AG08396 (cell line): Measurements from ENCODE around the gene HMCN1.
"Not testable (repeated sequence)": the region's sequence is repeated elsewhere in the genome, so short reads cannot be mapped to it uniquely, and the experiment has no call there.

Source experiments
- DNase-seq: peaks from one replicate; pipeline ENCODE4 v3.0.0; 2012; ENCODE audit warnings: low spot score, mixed read lengths

HMCN1 gene

DNA sequence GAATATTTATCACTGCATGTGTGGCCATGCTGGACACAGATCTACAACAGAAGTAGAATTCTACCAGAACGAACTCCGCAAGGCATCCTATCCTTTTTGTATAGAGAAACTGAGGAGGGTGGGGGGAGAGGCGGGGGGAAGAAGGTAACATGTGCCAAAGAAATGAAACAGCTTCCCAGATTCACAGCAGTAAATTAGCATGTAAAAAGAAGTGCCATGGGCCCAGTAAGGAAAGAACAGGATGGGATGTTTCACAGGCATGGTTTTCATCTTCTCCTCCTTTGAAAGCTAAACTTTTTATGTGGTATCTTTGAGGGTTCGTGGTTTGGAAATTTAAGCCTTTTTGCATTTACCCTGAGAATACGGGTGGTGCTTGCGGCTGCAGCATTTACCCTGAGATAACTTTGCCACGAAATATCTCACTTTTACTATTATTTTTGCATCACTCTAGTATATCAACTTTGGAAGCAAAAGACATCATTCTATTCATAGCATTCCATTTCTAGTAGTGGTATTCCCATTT, 471.9 kb downstream of the HMCN1 start:
- DNase-seq = no peak

DNA sequence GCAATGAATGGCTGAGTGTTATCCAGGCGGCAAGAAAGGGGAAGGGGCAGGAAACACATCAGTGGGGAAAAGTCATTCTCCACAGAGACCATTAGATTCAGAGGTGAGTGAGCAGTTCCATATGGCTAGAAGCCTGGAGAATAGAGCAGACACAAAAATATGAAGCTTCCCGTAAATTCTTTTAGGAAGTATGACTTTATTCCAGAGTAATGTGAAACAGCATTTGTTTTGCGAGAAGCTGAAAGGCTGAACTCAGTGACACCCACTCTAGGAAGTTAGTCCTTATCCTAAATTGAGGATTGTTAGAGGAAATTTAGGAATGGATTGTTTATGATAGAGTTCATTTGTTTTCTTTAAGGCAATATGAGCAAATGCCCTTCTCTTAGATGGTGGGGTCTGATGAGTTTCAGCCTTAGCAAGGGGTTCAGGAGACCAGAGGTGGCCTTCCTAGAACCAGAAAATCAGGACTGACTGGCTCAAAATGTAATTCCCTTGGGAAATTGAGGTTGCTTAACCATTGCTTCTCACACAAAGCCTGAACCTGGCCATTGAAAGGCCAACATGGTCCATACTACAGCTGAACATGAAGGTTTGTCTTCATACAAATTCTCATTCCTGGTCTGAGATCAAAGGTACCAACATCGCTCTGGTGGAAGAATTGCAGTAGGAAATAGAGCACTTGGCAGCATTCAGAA, 473.3 kb downstream of the HMCN1 start:
- no peak for DNase-seq

DNA sequence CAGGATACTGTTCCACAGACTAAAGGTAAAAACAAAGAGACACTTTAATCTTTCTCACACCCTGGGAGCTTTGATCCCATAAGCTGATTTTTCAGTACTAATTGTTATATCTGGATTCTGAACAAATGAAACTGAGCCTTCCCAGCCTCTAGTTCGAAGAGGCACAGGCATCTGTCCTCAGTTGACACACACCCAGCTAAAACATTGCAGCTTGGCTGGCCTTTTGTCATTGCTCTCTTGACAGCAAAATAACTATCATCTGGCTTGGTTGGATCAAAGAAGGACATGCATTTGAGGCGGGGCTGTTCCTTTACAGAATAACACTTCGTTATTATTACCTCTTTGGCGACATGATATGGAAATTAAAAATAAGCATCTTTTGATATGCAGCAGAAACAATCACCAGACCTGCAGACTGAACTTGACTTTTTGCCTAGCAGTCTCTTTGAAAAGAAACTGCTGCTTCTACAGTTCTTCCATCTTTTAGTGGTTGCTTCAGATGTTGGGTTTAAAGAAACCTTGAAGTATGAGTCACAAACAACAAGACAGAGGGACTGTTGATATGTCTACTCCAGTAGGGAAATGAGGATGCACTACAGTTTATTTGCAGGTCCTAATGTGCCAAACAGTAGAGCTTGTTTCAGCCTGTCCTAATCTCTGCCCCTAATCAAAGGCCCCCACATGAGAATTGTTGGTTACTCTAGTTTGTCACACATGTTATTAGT, 474.4 kb downstream of the HMCN1 start:
- DNase-seq = peak; percentile 14

DNA sequence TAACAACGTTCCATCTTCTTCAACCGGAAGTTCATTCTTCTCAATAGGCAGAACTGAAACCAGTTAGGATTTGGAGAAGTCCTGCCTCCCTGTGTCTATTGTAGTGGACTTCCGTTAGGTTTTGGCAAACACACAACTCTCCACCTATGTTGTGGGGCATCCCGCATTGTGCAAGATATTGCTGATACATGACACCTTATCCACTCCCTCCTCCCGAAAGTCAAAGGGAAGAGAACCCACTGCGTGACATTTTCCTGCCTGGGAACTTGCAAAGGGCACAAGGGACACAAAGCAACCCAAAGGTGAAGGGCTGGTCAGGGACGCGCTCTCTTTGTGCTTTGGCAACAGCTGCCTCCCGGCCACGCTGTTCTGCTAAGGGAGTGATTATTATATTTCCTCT, 476.1 kb downstream of the HMCN1 start:
- no peak for DNase-seq

DNA sequence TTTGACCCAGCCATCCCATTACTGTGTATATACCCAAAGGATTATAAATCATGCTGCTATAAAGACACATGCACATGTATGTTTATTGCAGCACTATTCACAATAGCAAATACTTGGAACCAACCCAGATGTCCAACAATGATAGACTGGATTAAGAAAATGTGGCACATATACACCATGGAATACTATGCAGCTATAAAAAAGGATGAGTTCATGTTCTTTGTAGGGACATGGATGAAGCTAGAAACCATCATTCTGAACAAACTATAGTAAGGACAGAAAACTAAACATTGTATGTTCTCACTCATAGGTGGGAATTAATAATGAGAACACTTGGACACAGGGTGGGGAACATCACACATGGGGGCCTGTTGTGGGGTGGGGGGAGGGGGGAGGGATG, 477.4 kb downstream of the HMCN1 start:
- DNase-seq = not testable (repeated sequence)

DNA sequence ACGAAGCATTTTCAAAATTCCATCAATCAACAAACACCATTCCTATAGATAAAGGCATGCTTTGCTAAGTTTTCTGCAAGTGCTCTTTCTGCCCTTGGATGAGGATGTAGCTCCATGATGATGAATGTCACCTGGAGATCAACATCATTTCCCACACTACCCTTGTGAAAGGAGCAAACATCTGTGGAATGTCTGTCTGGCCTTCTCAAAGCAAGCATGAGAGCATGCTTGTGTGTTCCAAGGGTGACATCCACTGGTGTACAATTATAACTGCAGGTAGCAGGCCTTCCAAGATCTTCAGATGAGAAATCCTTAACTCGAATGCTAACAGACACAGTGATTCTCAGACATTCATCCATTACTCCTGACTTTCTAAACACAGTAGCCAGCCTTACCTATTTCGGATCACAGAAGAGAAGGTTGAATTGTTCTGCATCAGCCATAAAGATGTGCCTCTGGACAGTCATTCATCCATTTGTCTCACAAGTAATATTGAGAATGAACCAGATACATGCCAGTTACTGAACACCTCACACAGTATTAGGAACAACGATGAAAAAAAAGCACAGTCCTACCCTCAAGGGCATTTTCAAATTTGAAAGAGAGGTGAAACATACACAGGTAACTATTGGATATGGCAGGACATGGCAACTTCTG, 478.5 kb downstream of the HMCN1 start:
- peak; percentile 70 for DNase-seq

DNA sequence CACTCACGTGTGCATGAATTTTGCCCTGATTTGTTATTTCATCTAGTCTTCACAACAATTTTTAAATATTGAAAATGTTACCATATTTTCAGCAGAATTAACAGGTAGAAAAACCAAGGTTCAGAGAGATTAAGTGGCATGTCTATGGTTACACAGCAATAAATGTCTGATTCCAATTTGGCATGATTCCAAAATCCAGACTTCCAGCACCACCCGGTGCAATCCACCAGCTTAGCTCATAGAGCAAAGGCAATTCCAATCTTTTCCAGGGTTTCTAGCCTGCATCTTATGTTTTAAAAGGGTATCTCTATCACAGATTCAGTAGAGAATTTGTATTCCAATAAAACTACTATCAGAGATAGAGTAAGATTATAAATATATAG, 479.0 kb downstream of the HMCN1 start:
- DNase-seq = no peak

DNA sequence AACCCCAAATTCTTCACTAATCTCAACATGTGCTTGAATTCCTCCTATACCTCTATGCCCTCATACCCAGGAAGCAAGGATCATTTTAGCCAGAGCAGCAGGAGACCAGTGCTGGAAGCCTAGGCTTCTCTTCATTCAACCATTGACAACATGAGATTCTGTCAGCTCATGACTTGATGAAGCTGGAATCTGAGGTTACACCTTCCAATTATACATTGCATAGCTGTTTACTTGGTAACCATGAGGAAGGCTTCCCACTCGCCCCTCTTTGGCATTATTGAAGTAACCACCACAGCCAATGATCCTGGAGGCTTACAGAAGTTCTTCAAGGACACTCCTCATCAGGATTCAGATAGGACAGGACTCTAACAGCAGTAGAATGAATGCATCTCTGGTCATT, 480.6 kb downstream of the HMCN1 start:
- DNase-seq = no peak

DNA sequence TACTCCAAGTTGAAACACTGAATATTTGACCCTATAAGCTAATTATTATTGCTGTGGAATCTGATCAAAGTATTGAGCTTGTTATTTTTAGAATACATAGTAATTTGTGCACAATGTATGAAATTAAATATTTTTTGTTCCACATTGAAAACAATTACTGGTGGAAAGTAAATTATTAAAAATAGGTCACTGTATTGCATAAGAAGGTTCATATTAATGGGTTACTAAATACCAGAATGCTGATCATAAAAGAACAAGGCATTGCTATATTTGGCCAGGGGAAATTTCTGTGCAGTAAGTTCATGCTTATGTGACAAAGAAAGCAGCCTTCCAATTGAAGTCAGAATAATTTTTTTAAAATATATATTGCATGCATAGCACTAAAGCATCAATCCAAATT, 481.4 kb downstream of the HMCN1 start:
- DNase-seq = no peak

DNA sequence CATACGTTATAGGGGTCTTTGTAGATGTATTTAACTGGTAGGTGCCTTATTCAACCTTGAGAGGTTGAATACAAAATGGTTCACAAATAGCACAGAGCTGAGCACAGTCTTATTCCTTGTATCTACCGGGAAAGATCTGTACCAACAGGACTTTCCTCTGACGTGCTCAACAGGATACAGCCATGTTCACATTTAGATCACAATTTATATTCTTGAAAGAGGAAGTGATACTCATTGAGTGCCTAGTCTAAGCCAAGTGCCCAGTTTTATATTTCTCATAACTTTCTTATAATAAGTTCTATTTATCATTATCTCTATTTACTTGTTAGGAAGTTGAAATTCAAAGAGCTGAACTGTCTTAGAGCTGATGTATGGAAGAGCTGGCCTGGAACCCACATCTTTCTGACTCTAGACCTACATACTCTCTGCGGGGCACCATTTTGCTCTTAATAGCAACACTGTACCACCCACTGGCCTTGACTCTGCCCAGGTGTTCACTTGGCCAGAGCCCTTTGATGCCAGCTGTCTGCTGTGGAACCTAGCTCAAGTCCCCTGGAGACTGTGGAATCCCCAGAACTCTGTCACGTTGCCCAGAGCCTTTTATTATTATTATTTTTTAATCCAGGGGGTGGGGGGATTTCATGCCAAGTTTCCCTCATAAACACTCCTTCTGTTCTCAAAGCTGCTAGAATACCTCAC, 484.6 kb downstream of the HMCN1 start:
- DNase-seq = no peak

DNA sequence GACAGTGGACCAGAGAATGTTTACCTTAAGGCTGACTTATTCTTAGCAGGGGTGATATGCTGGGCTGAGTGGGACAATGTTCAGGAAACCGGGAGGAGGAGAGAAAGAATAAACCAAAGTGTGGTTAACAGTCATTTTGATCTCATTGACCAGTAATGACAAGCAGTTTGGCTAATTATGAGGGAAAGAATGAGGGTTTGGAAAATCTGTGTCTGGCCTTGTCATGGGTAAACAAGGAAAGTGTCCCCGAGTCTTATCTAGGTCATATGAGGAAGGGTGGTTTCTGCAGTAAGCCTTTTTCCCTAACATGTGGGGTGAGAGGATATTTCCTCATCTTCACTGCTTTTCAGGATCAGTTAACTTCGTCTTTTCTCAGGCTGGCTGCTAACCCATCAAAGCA, 485.9 kb downstream of the HMCN1 start:
- DNase-seq = no peak

DNA sequence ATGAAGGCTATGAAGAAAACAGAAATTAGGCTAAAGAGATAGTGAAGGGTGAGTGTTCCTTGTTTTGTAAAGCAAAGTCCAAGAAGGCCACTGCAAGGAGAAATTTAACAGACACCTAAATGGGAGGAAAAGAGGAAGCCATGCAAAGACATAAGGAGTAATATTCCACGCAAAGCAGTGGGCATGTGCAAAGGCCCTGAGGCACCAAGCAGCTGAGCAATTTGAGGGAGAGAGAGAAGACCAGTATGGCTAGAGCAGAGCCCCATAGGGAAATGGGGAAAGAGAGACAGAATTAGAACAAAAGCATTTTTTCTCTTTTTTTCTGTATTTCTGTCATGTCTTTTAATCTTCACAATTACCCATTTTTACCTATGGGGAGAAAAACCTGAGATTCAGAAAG, 486.7 kb downstream of the HMCN1 start:
- no peak for DNase-seq

DNA sequence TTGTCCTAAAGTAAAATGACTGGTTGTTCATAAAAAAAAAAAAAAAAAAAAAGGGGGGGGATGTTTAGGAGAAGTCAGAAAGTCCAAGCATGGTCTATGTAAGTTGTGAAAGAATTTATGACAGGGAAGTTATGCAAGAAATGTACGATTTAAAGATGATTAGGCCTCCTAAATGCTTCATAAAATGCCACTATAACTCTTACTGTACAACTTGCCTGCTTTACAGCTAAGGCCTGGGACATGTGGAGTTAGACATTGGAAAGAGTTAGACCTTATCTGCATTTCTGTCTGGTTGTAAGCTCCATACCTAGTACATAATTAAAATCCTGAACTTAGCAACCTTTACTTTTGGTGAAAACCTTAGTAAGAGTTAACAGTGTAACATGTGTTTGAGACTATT, 490.9 kb downstream of the HMCN1 start:
- no peak for DNase-seq

DNA sequence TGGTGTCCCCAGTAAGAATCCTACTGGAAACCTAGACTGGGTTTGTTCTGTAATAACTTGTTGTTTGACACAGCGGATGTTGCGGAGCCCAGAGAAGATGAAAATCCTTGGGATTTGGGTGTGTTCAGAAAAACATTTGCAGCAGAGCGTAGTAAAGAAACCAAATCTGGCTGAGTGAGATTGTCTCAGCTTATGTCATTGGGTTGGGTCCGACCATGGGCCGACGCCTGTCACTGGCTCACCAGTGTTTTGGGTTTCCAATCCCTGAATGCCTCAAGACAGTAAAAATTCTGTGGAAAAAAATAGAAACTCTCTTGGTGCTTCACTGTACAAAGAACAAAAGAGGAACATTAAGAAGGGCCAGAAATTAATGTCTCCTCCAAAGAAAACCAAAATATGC, 494.6 kb downstream of the HMCN1 start:
- DNase-seq = no peak

DNA sequence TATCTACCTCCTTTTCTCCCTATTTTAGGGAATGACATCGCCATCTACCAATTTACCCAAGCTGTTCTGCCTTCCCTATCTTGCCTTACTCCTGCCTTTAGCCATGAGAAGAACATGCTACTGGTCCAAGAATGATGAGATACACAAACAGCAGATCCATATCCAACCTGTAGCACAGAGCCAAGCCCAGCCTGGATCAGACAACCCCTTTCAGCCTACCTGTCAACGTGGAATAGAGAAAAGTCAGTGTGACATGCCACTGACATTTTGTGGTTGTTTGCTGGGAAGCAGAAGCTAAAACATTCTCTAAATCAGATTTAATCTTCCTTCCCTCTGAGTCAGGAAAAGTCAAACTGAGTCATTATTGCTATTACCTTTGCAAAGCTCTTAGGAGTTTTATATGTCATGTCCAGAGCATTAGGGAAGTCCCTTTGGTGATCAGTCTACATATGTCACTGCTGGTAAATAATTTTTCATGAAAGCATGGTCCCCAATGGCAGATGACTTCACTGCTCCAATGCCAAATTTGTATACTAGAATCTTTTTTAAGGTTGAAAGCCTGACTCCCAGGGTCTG, 497.8 kb downstream of the HMCN1 start:
- no peak for DNase-seq

DNA sequence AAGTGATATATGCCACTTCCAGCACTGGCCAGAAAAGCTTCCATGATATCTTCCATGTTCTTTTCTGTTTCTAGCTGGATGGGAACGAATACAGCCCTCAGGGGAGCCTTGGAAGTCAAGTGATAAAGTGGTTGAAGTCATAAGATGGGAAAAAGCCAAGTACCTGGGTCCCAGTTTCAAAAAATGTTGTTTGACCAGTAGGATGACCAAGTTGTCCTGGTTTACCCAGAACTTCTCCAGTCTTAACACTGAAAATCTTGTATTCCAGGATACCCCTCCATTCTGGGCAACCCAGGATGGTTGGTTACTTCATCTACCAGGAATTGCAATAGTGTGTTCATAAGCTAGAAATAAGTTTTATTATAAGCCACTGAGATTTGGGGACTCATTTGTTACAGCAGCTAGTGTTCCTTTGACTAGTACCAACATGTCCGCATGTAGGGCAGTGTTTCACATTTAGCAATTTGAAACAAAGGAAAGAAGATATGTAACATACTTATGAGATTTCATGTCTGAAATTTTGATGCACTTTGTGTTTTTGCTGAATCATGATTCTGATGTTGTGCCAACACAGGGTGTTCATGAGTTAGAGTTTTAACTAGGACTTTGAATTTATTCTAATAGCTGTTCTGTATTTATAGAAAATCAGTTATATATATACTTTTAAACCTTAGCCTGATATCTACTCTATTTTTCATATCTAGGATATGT, 500.9 kb downstream of the HMCN1 start:
- no peak for DNase-seq

DNA sequence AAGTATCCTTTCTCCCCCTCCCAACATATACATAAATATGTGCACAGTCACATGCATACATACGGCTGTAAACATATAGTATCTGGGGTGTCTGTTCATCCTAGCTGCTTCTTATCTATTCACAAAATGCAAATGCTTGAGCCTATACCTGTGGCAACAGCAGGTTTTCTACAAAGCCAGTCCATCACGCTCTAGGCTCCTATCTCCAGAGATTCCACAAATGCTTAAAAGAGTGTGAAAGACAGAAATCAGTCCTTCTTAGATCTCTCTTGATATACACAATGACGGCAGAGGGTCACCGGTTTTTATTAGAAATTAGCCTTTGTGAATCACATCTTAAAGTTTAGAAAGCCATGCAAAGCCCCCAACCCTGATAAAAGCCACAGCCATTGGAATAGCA, 501.5 kb downstream of the HMCN1 start:
- no peak for DNase-seq

DNA sequence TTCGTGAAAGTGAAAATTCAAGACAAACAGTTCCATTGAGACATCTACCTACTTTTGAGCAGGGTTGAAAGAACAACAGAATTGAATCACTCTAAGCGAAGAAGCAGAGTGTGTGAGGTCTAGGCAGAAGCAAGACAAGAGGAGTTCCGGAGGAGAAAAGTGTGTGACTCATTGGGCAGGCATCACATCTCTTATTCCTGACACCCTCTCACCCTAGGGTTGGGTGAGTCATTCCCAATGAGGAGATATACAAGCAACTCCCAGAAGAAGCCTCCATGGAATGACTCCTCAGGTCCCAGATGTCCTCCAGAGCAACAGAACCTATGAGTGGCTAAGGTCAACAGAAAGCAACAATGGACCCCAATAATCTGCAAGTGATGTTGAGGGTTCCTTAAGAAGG, 502.7 kb downstream of the HMCN1 start:
- DNase-seq = peak; percentile 75

DNA sequence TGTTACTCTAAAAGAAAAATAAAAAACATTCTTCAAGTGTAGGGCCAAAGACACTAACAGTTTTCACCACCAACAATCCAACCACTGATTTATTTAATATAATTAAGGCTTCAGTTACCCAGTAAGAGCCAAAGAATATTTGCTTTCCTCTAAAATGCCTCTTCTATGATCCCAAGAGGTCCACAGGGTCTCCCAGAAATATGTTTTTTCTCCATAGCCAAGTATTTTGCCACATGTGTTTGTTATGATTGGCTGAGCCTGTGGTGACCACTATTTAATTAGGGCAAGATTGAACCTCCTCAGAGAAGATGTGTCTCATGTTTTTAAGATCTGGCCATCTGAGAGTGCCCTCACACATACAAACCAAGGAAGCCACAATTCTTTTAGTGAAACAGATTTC, 505.0 kb downstream of the HMCN1 start:
- DNase-seq = no peak

DNA sequence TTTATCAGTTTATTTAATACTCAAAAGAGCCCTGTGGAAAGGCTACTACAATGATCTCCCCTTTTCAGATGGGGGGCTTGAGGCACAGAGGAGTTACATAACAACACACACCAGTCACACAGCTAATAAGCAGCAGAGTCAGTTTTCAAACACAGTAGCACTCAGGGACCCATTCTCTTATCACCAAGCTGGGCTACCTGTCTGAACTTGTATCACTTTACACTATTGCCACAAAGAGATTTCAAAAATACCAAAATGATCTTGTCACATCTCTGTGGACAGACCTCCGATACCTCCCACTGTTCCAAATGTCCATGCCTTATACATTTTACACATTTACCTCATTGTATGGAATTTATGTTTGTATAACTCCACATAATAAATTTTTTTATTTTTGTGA, 506.2 kb downstream of the HMCN1 start:
- DNase-seq = no peak
